ENCODE measurements around the gene WBP4. TPM values are rescaled to one million over a fixed set of nuclear protein-coding genes. Genes with fewer than 3 reads are reported as not detected.

The WBP4 gene
- total RNA-seq, 1 experiment from 2014 or later, result 14.5 TPM

- Histone ChIP-seq H3K9me2 (ENCODE audit: insufficient read depth) (no peaks in the 10 kb centered on the region), H3K27ac (ENCODE audit: low read depth, low read length) (no peak overlapping the region), H3K4me3 (replicated peaks in 1 of 2; ENCODE audit: low read depth in 1 of 2, low read length in 2 of 2) (no peak overlapping the region), H3K9me3 (ENCODE audit: control insufficient read depth in 1 of 2, insufficient read depth in 1 of 2, low read depth in 1 of 2, low read length in 2 of 2) (no peaks in the 10 kb centered on the region), H3K27me3 (ENCODE audit: insufficient read depth, low read length) (no peaks in the 10 kb centered on the region), H4K20me1 (ENCODE audit: insufficient read depth) (no peaks in the 10 kb centered on the region), H3K9ac (ENCODE audit: low read length) (no peak overlapping the region), H3K36me3 (ENCODE audit: control insufficient read depth in 1 of 2, insufficient read depth in 2 of 2, low read length in 2 of 2) (no peaks in the 10 kb centered on the region), H3K79me2 (ENCODE audit: insufficient read depth, low read length) (peaks cover 45% of the 10 kb centered on the region), H2AFZ (ENCODE audit: low read depth, low read length, poor library complexity, severe bottlenecking) (no peak overlapping the region), H3K4me2 (ENCODE audit: low read length) (no peak overlapping the region; the same call in 1 of the 2 replicates), H3K4me1 (ENCODE audit: control insufficient read depth in 1 of 2, insufficient read depth in 2 of 2, low read length in 2 of 2) (peaks cover 27 to 44% of the 10 kb centered on the region in 2 experiments)
- ChIA-PET CTCF (interaction anchor here (1.3 to 3.0 kb wide), 5 partner anchors 15 to 599 kb away, joined by 4 to 11 read pairs (median 6); partner anchors contain the start of gene SLC25A15), RAD21 (ENCODE audit: low non-redundant PET in 1 of 2, low total read pairs in 2 of 2, uncharacterized antibody in 2 of 2, unreplicated experiment in 2 of 2) (no interaction called here), POLR2A (no interaction called here)
- intact Hi-C loops (cut with micrococcal nuclease), result loop anchor here (5.0 to 10.0 kb wide), 2 partner anchors 79 to 169 kb away; no protein-coding TSS in a partner anchor
- DNase-seq (ENCODE audit: low read depth, low spot score) (no peak), ATAC-seq (no peak)
- BruUV-seq (replicated peaks), result no TSS peak
- no peak for TF ChIP-seq TCF7L2 (IDR thresholded peaks at IDR 0.05; ENCODE audit: borderline replicate concordance, extremely low read depth, insufficient read depth, insufficient read length)
- TF ChIP-seq JUND (IDR thresholded peaks at IDR 0.05), result no peak
- TF ChIP-seq ZBTB33 (IDR thresholded peaks at IDR 0.05; ENCODE audit: extremely low read depth, insufficient replicate concordance, low read length), result no peak
- no peak for TF ChIP-seq MAX (IDR thresholded peaks at IDR 0.05)
- TF ChIP-seq RAD21 (IDR thresholded peaks at IDR 0.05; ENCODE audit: low read depth), result no peak
- TF ChIP-seq SIN3A (IDR thresholded peaks at IDR 0.05; ENCODE audit: low read depth), result no peak
- no peak for TF ChIP-seq CBX3 (IDR thresholded peaks at IDR 0.05; ENCODE audit: low read depth)
- TF ChIP-seq ATF3 (IDR thresholded peaks at IDR 0.05), result no peak
Observed at GRCh38 chr13:41053384-41053826, 7.9 kb upstream of the WBP4 start.

Data from HCT116 (cell line).